Measurements from ENCODE around the gene TRIM28. TPM values are rescaled to one million over a fixed set of nuclear protein-coding genes. Genes with fewer than 3 reads are reported as not detected.

The TRIM28 gene
- total and polyA plus RNA-seq, 2 donors (not counting 3 experiments of a cell fraction or from before 2014, with no cell fraction given), result 429 to 521 TPM

GRCh38 chr19:58552655-58553054, 8.8 kb downstream of the TRIM28 start:
- Histone ChIP-seq H3K27ac (ENCODE audit: insufficient read depth, low read depth, low read length) (no peak overlapping the region), H3K36me3 (ENCODE audit: control insufficient read depth in 2 of 2, extremely low read depth in 1 of 2, insufficient read depth in 2 of 2, low read length in 2 of 2) (peaks cover 16 to 55% of the 10 kb centered on the region in 2 experiments), H3K79me2 (ENCODE audit: control insufficient read depth, insufficient read depth, low read length) (peaks cover 36% of the 10 kb centered on the region), H3K9ac (replicated peaks; ENCODE audit: extremely low read depth, insufficient read depth, low read length) (no peak overlapping the region), H3K9me3 (replicated peaks; ENCODE audit: control insufficient read depth, insufficient read depth, low read length) (no peaks in the 10 kb centered on the region), H3K4me1 (ENCODE audit: control insufficient read depth, extremely low read depth, insufficient read depth, low read length) (peaks cover 24% of the 10 kb centered on the region), H3K4me2 (ENCODE audit: insufficient read depth, low read length) (no peak overlapping the region), H3K27me3 (ENCODE audit: control insufficient read depth in 2 of 2, insufficient read depth in 2 of 2, low read length in 2 of 2) (no peaks in the 10 kb centered on the region), H3K4me3 (replicated peaks in 1 of 3; ENCODE audit: insufficient read depth in 1 of 3, low read depth in 1 of 3, low read length in 3 of 3) (no peak overlapping the region), H4K20me1 (replicated peaks; ENCODE audit: control insufficient read depth, extremely low read depth, insufficient read depth, low read length) (no peaks in the 10 kb centered on the region), H3K9me1 (replicated peaks; ENCODE audit: control insufficient read depth, extremely low read depth, insufficient read depth, low read length) (no peaks in the 10 kb centered on the region), H2AFZ (ENCODE audit: low read depth, low read length) (no peak overlapping the region)
- CTCF ChIA-PET, result interaction anchor here (1.4 to 3.7 kb wide), 3 partner anchors 23 to 39 kb away, joined by 3 to 60 read pairs (median 24); partner anchors contain the start of gene ZBTB45
- dilution Hi-C loops (cut with MboI; ENCODE audit: extremely low pct_ligation_motif_present, low sequenced_read_pairs) (no loop called here), intact Hi-C loops (cut with micrococcal nuclease) (no loop called here)
- no peak for FAIRE-seq
- DNase-seq (ENCODE audit: low read depth, low spot score), result no peak
- POLR2A ChIA-PET, result interaction anchor here (0.6 kb wide), 1 partner anchor 150 kb away, joined by 3 read pairs; no protein-coding TSS in a partner anchor
- no TSS peak for BruUV-seq (replicated peaks)
- TF ChIP-seq MAX (IDR thresholded peaks at IDR 0.05; ENCODE audit: insufficient read depth, insufficient read length), result no peak
- no peak for TF ChIP-seq EZH2 (IDR thresholded peaks at IDR 0.05; ENCODE audit: borderline replicate concordance, low read depth, low read length, severe bottlenecking)
- no peak for TF ChIP-seq FOS (IDR thresholded peaks at IDR 0.05; ENCODE audit: borderline replicate concordance, insufficient read depth, low read length)
- TF ChIP-seq POLR2A (IDR thresholded peaks at IDR 0.05; ENCODE audit: low read depth, low read length), result peak; percentile 0
- TF ChIP-seq JUN (IDR thresholded peaks at IDR 0.05; ENCODE audit: borderline replicate concordance, insufficient read depth, insufficient read length, low read depth), result no peak
- no peak for TF ChIP-seq POLR2AphosphoS5 (IDR thresholded peaks at IDR 0.05; ENCODE audit: insufficient read depth, low read depth, low read length)
- no peak for TF ChIP-seq MYC (IDR thresholded peaks at IDR 0.05; ENCODE audit: low read depth, low read length)
